Breast epithelium (tissue), 4 donors: ENCODE measurements around the gene COMMD1. TPM values are rescaled to one million over a fixed set of nuclear protein-coding genes. Genes with fewer than 3 reads are reported as not detected.
A peak's percentile ranks its signal among the peaks of the same experiment; 100 is the strongest.

Experiments used
- DNase-seq, 2 donors: peaks; one replicate each; pipeline ENCODE4 v3.0.0-alpha.2; 2019; ENCODE audit warnings: low spot score in 2 of 2
- H3K27ac ChIP-seq, 2 donors: fragments of 200-600 bp; sonication (generic) in 1 of 2; one replicate each; pipeline ENCODE4 v1.5.1; 2016 to 2019; ENCODE audit warnings: mild to moderate bottlenecking in 1 of 2
- H3K27me3 ChIP-seq, 2 donors: fragments of 200-600 bp; sonication (generic) in 1 of 2; one replicate each; pipeline versions ENCODE4 v1.5.1 to v1.6.0; 2017 to 2019; ENCODE audit warnings: control low read depth in 1 of 2, mild to moderate bottlenecking in 1 of 2
- H3K36me3 ChIP-seq: fragments of 200-600 bp; one replicate; pipeline ENCODE4 v1.5.1; 2019
- H3K4me1 ChIP-seq, 2 donors: fragments of 200-600 bp; sonication (generic); one replicate each; pipeline ENCODE4 v1.5.1; 2016 to 2019; ENCODE audit warnings: control low read depth in 1 of 2
- H3K4me3 ChIP-seq, 3 donors: fragments of 200-600 bp; sonication (generic); 1 replicate in 2 of 3; 2 replicates in 1 of 3; pipeline ENCODE4 v1.5.1; 2016 to 2019; ENCODE audit warnings: mild to moderate bottlenecking in 3 of 3, moderate library complexity in 2 of 3
- H3K9me3 ChIP-seq, 2 donors: fragments of 200-600 bp; sonication (generic) in 1 of 2; one replicate each; pipeline ENCODE4 v1.5.1; 2016 to 2019; ENCODE audit warnings: control low read depth in 1 of 2
- CTCF ChIP-seq, 3 donors: fragments of 450-650 bp; IDR thresholded peaks; one replicate each; pipeline ENCODE4 v1.5.1; 2016 to 2017; ENCODE audit warnings: antibody characterized with exemption in 3 of 3, mild to moderate bottlenecking in 3 of 3, moderate library complexity in 3 of 3
- POLR2A ChIP-seq: fragments of 450-650 bp; IDR thresholded peaks from one replicate; pipeline ENCODE4 v1.6.1; 2016; ENCODE audit warnings: antibody characterized with exemption, mild to moderate bottlenecking, moderate library complexity
- POLR2AphosphoS5 ChIP-seq, 3 donors: sonication (generic); formaldehyde crosslinking; IDR thresholded peaks; one replicate each; pipeline ENCODE4 v1.6.1; 2017; ENCODE audit warnings: antibody characterized with exemption in 3 of 3
- intact Hi-C: fragments of 100-400 bp; cut with DNase I; formaldehyde crosslinking; loops from one replicate; pipeline ENCODE4 v1.15.1; 2023; ENCODE audit warnings: low total_unique reads
- total RNA-seq, 3 donors: library from RNA; depleted of rRNA; stranded (reverse); fragments of >200 nt; gene quantifications; one replicate each; pipeline ENCODE4 v1.1.0, GENCODE V29; 2016

The COMMD1 gene
- total RNA-seq, 3 donors from 2014 or later, result 38.4 to 63.8 (median 56.4) TPM

GRCh38 chr2:62010632-62011256 is 105.3 kb downstream of the COMMD1 start:
- Histone ChIP-seq H3K36me3 (no peaks in the 10 kb centered on the region), H3K4me3 (no peak overlapping the region), H3K27me3 (no peaks in the 10 kb centered on the region), H3K9me3 (no peaks in the 10 kb centered on the region), H3K4me1 (peaks cover 0 to 4% of the 10 kb centered on the region in 2 donors), H3K27ac (no peak overlapping the region)
- DNase-seq, result no peak
- TF ChIP-seq CTCF (IDR thresholded peaks at IDR 0.05), result no peak
- no peak for TF ChIP-seq POLR2A
- TF ChIP-seq POLR2AphosphoS5 (IDR thresholded peaks at IDR 0.05), result no peak
- intact Hi-C loops, result no loop called here

GRCh38 chr2:62013641-62014040 is 108.2 kb downstream of the COMMD1 start:
- Histone ChIP-seq H3K4me1 (peaks cover 0 to 4% of the 10 kb centered on the region in 2 donors), H3K4me3 (no peak overlapping the region), H3K36me3 (no peaks in the 10 kb centered on the region), H3K27ac (peak overlapping the region; percentile 53 to 62), H3K9me3 (no peaks in the 10 kb centered on the region), H3K27me3 (no peaks in the 10 kb centered on the region)
- intact Hi-C loops, result no loop called here
- no peak for DNase-seq
- TF ChIP-seq CTCF (IDR thresholded peaks at IDR 0.05) (no peak), POLR2A (no peak), POLR2AphosphoS5 (IDR thresholded peaks at IDR 0.05) (no peak)

GRCh38 chr2:62014102-62014501 is 108.6 kb downstream of the COMMD1 start:
- TF ChIP-seq CTCF (IDR thresholded peaks at IDR 0.05) (no peak), POLR2AphosphoS5 (IDR thresholded peaks at IDR 0.05) (no peak), POLR2A (no peak)
- Histone ChIP-seq H3K4me3 (no peak overlapping the region), H3K9me3 (no peaks in the 10 kb centered on the region), H3K36me3 (no peaks in the 10 kb centered on the region), H3K4me1 (peaks cover 0 to 4% of the 10 kb centered on the region in 2 donors), H3K27me3 (no peaks in the 10 kb centered on the region), H3K27ac (peak overlapping the region; percentile 53 to 62)
- intact Hi-C loops, result no loop called here
- peak; percentile 57 to 84 for DNase-seq

GRCh38 chr2:62016957-62017356 is 111.5 kb downstream of the COMMD1 start:
- no peaks in the 10 kb centered on the region for H3K36me3 ChIP-seq
- TF ChIP-seq POLR2A (no peak), CTCF (IDR thresholded peaks at IDR 0.05) (no peak), POLR2AphosphoS5 (IDR thresholded peaks at IDR 0.05) (no peak)
- intact Hi-C loops, result no loop called here
- no peak overlapping the region for H3K27ac ChIP-seq
- no peaks in the 10 kb centered on the region for H3K27me3 ChIP-seq
- H3K4me1 ChIP-seq, result peaks cover 0 to 4% of the 10 kb centered on the region in 2 donors
- H3K9me3 ChIP-seq, result no peaks in the 10 kb centered on the region
- H3K4me3 ChIP-seq, result no peak overlapping the region
- no peak for DNase-seq

GRCh38 chr2:62029910-62030309 is 124.4 kb downstream of the COMMD1 start:
- H3K27me3 ChIP-seq, result no peaks in the 10 kb centered on the region
- H3K36me3 ChIP-seq, result no peaks in the 10 kb centered on the region
- no peak for DNase-seq
- no peak overlapping the region for H3K27ac ChIP-seq
- no peak overlapping the region for H3K4me3 ChIP-seq
- H3K9me3 ChIP-seq, result no peaks in the 10 kb centered on the region
- intact Hi-C loops, result loop anchor here (10.0 kb wide), 1 partner anchor 135 kb away; no protein-coding TSS in a partner anchor
- H3K4me1 ChIP-seq, result no peaks in the 10 kb centered on the region
- TF ChIP-seq POLR2A (no peak), CTCF (IDR thresholded peaks at IDR 0.05) (no peak), POLR2AphosphoS5 (IDR thresholded peaks at IDR 0.05) (no peak)
